Activated CD8-positive, alpha-beta memory T cell treated with anti-CD3 and anti-CD28 coated beads for 24 hours (primary cell): ENCODE measurements around the gene TRAPPC10.
A peak's percentile ranks its signal among the peaks of the same experiment; 100 is the strongest.
"Not testable (repeated sequence)": the region's sequence is repeated elsewhere in the genome, so short reads cannot be mapped to it uniquely, and the experiment has no call there.

ENCODE experiments used
- DNase-seq: peaks from one replicate; pipeline ENCODE4 v3.0.0-alpha.2; 2020

The TRAPPC10 gene

DNA sequence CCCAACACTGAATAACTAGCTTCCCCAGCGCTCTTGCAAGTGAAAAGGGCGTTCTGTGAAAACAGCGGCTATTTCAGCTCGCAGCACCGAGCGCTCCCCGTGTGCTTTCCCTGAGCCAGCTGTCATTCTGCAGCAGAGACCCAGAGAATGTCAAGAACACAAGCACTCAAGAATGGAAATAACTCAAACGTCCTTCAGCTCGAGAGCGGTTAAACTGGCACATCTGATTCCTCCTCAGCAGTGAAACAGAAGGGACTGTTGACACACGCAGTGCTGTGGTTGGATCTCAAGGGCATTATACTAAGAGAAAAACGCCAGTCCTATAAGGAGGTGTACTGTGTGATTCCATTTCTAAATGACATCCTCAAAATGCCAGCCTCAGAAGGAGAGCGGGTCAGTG is 86.9 kb downstream of the TRAPPC10 start:
- DNase-seq, result not testable (repeated sequence)

DNA sequence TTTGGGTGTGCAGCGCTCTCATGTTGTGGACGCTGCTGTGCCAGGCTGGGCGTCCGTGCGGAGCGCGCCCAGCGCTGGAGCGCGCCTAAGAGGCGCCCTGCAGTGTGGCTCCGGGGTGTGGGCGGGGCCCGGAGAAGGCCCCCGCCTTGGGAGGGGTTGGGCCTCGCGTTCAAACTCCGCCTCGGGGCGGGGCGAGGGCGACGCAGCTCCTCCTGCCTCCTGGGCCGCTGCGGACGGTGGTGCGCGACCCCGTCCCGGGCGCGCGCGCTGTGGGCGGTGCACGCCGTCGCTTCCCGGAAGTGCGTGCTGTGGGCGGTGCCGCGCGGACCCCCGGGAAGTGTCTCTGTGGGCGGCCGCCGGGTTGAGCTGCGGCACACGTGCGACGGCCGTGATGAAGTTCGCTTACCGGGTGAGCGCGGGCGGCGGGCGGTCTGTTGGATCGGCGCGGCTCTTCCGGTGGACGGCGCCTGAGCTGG is 95.0 kb downstream of the TRAPPC10 start, which contains the start of gene PWP2:
TSS of gene PWP2 (plus strand) at position 374 of the 476 bp plus-strand sequence. CDS start at position 392, 18 bp downstream.
- DNase-seq, result peak; percentile 81

DNA sequence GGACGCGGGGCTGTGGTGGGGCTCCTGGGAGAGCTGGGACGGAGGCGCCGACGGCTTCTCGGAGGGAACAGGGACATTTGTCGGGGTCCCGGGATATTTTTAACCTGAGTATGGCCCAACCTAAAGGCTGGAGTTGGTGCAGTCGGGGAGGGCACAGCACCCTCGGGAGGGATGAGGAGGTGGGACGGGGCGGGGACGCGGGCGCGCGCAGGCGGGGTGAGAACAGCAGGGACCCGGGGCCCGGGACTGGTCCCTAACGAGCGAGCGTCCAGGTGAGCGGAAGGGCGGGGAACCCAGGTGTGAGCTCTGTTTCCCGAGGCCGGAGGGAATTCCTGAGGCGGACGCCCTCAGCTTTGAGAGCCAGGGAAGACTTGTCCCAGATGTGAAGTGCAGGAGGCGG is 95.5 kb downstream of the TRAPPC10 start:
- not testable (repeated sequence) for DNase-seq

DNA sequence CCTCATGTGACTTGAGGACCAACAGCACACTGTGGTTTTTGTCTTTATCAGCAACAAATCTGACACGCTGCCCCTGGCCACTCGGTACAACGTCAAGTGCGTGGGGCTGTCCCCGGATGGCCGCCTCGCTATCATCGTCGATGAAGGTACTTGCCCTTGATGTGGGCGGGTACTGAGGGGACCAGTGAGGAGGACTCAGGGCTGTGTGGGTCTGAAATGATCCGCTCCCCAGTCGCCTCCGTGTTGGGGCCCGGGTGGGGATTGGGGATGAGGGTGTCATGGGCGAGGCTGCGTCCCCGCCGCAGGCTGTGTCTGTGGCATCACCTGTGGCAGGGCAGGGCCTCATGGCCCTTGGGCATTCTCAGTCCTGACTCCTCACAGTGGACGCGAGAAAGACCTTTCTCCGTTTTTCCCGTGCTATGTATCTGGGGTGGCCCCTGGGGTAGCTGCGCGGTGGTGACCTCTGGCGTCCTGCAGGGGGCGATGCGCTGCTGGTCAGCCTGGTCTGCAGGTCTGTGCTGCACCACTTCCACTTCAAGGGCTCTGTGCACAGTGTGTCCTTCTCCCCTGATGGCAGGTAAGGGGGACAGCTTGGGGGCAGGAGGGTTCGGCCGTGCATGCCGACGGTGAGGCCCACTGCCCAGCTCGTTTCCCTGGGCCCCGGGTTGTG is 101.7 kb downstream of the TRAPPC10 start:
- peak; percentile 54 for DNase-seq

DNA sequence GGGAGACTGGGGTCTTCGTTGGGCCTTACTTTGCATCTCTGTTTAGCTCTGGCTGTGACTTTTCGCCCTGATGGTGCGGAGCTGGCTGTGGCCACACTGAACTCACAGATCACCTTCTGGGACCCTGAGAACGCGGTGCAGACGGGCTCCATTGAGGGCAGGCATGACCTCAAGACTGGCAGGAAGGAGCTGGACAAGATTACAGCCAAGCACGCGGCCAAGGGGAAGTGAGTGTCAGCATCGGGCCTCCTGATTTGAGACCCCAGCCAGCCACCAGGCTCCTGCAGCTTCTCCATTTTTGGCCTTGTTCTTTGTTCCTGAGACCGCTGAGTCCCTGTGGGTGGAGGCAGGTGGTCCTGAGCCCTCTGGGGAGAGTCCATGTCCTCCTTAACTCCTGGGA is 110.0 kb downstream of the TRAPPC10 start:
- DNase-seq, result not testable (repeated sequence)

DNA sequence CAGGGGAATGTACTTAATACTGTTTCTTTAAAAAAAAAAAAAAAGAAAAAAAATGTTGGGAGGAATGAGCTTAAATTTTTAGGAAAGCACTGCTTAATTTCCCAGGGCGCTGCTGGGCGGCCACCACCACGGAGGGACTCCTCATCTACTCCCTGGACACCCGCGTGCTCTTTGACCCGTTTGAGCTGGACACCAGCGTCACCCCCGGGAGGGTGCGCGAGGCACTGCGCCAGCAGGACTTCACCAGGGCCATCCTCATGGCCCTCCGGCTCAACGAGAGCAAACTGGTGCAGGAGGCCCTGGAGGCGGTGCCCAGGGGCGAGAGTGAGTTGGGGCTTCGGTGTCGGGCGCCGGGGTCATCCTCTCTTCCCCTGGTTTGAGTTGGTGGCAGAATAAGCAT is 115.7 kb downstream of the TRAPPC10 start:
- not testable (repeated sequence) for DNase-seq

DNA sequence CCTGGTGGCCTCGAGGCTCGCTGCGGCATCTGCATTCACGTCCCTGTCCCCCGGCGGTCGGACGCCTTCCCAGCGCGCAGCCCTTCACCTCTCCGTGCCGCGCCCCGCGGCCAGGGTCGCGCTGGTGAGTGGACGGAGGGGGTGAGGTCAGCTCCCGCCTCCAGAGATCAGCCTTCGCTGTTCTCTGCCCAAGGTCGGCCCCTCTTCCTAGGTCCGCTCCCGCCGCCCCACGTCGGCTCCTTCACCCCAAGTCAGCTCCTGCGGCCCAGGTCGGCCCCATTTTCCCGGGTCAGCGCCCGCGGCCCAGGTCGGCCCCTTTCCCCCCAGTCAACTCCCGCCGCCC is 121.6 kb downstream of the TRAPPC10 start:
- not testable (repeated sequence) for DNase-seq

DNA sequence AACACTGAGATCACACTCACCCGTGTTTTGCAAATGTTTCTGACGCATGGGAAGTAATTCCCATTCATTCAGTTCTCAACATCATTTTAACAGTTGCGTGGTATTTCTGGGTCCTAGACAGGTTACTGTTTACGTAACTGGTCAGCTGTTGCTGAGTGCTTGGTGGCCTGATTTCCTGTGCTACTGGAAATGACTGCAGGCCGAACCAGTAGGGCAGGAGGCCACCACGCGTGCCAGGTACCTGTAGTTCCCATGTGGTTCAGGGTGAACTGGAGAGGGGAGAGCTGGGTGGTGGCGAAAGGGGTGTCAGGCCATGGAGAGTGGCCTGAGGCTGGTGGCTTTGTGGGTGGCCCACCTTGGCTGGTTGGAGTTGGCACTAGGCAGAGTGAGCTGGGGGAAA is 122.6 kb downstream of the TRAPPC10 start:
- not testable (repeated sequence) for DNase-seq

DNA sequence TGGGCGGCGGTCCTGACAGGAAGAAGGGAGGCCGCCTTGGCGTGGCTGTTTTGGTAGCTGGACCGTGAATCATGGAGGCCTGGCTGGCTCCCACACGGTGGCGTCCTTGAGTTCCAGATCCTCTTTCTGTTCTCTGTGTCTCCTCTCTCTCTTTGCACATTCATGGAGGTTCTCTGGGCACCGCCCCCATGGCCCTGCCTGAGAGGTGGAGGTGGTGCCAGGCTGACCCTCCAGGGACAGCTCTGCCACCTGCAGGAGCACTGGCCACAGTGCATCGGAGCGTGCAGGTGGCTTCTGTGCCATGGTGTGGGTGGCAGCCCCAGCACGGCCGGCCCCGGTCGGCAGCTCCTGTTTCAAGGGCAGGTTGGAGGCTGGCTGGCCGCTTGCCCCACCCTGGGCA is 125.9 kb downstream of the TRAPPC10 start:
- peak; percentile 67 for DNase-seq

DNA sequence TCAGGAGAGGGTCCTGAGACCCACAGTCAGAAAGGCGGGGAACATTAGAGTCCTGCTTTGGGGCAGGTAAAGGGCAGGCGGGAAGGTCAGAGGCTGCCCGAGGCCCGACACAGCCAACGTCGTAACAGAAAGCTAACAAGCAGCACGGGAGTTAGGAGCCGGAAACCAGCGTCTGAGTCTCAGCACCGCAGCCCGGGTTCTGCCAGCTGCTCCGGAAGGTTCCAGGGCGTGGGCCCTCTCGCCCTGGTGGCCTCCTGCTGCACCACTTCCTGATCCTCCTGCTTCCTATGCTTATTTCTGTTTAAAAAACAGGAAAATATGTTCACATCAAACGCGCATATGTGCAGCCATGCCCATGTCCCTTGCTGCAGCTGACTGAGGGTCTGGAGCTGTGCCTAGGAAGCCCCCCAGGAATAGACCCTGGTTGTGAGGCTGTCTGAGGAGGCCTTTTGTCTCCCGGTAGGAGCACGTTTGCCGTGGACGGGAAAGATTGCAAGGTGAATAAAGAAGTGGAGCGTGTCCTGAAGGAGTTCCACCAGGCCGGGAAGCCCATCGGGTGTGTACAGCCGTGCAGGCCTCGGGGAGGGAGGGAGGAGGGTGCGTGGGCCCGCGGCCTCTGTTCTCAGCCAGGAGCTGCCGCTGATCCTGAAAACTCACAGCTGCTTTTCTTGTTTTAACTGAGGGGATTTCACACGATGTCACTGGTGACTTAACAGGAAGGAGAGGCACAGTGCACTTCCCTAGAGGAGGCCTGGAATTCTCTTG is 127.9 kb downstream of the TRAPPC10 start:
- DNase-seq, result peak; percentile 11

DNA sequence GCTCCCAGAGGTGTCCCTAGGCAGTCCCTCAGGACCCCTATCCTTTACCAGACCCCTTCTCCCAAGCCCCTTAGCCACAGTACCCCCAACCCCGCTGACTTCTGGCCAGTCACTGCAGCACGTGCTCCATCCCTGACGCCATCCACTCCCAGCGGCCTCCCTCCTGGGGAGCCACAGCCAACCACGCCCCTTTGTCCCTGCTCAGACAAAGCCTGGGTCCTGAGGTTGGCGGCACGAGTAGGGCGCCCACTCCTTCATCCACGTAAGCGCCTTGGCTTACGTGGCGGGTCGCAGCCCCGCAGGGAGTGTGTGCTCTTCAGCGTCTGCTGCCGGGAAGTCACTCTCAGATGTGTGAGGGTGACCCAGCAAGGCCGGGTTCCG is 128.4 kb downstream of the TRAPPC10 start:
- not testable (repeated sequence) for DNase-seq

DNA sequence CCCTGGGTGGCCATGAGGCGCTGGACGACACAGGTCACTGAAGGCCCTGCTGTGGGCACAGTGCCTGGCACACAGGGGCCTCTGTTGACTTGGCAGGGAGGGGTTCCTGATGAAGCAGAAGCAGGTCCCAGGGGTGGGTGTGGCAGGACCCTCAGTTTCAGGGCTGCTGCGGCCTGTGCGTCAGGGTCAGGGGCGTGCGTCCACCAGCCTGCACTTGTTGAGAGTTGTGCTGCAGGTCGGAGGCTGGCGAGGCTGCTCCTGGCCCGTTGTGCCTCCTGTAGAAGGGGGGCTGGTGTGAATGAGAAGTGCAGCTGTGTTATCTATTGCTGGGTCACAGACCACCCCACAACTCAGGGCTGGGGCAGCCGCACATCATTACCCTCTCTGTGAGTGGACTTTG is 130.4 kb downstream of the TRAPPC10 start:
- DNase-seq, result peak; percentile 59

DNA sequence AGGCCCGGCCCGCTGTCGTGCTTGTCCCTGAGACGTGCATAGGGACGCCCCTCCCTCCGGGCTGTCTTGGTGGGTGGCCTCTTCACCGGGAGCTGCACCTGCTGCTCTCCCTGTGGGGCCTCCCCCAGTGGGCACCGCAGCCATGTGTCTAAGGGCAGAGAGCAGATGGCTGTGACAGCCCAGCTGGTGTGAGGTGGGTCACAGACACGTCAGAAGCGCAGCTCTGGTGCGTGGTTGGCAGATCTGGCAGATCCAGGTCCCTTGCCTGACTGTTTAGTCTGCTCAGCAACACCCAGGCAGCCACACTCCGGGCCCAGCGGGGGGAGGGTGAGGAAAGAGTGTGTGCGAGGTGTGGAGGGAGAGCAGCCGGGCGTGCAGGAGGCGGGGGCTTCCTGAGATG is 131.3 kb downstream of the TRAPPC10 start:
- DNase-seq, result peak; percentile 63

DNA sequence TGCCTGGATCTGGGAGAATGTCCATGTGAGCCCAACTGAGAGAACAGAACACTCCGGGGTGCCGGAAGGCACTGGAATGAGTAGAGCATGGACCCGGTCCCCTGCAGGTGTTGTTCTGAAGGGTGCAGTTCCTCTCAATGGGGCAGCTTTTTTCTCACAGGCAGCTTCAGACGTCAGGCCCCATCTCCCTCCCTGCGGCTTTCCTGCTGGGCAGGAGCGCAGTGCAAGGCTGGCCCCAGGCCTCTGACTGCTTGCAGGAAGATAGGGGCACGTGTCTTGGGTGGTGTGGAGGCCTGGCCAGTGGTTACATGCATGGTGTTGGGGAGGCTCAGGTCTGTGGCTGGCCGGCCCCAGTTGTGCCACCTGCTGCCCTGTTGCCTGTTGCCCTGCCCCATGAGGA is 131.9 kb downstream of the TRAPPC10 start:
- DNase-seq, result peak; percentile 59

DNA sequence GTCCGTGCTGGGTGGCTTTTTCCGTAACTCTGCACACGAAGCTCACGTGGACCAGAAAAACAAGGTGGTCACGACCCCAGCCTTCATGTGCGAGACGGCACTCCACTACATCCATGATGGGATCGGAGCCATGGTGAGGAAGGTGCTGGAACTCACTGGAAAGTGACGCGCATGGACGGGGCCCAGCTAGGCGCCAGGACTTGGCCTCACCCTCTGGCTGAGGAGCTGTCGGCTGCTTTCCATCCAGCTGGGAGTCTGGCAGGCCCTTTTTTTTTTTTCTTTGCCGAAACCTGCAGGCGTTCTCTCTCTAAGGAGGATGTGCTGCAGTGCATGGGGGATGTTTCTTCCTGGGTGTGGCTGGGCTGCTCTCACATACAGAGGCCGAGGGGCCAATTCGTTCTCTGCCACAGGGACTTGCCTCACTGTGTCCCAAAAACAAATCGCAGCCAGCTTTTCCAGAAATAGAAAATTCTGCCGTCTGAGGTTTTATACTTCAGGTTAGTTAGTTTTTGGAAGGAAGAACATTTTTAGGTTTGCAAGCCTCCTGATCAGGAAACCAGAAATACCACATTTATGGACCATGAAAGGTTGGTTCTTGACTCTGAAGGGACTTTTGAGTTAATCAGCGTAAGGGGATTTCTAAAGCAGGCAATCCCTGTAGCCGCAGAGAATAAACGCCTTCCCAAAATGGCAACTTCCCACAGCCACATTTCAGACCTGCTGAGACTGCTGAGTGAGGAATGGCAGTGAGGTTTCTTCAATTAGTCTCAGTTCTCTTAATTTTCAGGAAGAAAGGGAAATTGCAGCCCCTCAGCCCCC is 132.9 kb downstream of the TRAPPC10 start:
- peak; percentile 52 for DNase-seq

DNA sequence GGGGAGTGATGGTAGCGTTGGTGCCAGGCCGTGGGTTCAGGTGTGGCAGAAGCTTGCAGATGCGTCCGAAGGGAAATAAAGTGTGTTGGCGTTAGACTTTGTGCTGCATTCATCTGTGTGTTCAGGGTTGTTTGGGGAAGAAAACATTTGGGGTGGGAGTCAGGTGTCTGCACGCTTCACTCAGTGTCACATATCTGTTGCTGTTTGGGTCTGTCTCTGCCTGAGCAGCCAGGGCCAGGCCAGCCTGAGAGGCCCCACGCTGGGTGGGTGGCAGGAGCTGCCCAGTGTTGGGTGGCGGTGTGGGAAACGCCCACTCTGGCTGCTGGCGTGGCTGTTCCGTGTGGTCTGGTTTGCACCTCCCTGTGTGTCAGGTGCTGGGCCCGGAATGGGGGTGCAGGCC is 133.5 kb downstream of the TRAPPC10 start:
- DNase-seq, result peak; percentile 33

DNA sequence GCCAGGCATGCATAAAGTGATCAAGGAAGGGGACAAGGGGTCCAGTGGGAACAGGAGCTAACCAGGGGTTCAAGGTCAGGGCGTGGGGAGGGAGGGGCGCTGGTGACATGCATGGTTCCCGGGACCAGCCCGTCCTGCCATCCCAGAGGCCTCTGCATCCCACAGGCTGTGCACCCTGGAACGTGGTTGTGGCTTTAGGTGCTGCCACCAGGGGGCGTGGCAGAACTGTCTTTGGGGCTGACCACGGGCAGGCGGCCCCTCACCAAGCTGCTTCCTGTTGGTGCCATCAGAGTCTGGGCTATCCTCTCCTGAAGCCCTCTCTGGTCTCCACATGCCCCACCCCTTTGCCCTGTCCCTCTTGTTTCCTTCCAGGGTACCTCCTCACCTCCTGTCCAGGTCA is 135.0 kb downstream of the TRAPPC10 start:
- DNase-seq, result not testable (repeated sequence)

DNA sequence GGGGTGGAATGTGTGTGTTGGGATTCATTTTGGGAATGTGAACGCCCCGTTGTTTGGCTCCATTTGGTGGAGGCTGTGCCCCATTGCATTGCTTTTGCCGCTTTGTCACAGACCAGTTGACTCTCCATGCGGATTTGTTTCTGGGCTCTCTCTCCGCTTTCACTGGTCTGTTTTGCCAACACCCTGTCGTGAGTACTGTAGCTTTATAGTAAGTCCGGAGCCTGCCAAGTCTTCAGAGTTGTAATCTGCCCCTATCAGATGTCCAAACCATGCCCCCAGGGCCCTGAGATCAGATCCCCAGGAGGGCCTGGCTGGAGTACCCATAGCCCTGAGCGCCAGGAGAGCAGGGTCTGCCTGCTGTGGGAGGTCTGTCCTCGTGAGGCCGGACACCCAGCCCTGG is 138.1 kb downstream of the TRAPPC10 start:
- DNase-seq, result not testable (repeated sequence)

DNA sequence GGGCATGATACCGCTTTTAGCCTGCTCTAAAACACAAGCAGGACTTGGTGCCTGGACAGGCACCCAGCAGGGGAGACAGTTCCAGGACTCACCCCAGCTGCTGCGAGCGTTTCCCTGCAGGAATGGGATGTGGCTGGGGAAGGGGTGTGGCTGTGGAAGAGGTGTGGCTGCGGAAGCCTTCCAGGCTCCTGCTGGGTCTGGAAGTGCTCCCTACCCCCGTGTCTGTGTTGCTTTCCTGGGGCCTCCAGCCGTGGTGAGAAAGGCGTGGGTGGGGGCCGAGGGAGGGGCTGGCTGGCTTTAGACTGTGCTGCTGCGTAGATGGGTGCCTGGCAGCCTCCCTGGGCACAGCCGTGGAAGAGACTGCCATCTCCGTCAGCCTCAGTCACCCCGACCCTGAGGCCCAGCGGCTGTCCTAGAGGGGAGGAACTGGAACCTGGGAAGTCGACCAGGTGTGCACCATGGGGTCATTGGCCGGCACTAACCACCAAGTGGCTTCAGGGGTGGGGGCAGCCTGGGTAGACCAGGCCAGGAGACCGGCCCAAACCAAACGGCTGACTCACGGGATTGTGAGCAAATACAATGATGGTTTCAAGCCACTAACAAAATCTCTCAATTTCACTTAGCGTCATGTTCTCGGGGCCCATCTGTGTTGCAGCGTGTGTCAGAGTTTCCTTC is 141.2 kb downstream of the TRAPPC10 start:
- DNase-seq, result not testable (repeated sequence)

DNA sequence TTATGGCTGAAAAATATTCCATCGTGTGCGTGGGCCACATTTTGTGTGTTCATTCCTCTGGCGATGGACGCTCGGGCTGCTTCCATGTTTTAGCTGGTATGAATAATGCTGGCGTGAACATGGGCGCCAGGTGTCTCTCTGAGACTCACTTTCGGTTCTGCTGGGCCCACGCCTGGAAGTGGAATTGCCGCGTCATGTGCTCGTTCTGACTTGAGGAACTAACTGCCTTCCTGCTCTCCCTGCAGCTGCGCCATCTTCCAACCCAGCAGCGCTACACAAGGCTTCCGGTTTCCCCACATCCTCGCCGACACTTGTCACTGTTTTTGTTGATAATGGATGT is 141.8 kb downstream of the TRAPPC10 start:
- DNase-seq, result peak; percentile 70

DNA sequence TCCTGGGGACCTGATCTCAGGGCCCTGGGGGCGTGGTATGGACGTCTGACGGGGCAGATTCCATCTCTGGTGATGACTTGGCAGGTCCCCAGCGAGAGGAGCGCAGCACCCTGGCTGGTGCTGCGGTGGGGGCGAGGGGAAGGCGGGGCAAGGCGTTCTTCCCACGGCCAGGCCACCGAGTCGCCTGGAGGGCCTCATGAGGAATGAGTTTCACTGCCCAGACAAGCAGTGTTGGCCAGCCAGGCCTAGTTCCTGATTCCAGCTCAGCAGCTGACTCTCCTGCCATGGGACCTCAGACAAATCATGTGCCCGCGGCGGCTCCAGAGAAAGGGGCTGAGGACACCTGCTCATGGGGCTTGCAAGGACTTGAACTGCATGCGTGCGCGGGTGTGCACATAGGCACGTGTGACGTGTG is 142.7 kb downstream of the TRAPPC10 start:
- not testable (repeated sequence) for DNase-seq

DNA sequence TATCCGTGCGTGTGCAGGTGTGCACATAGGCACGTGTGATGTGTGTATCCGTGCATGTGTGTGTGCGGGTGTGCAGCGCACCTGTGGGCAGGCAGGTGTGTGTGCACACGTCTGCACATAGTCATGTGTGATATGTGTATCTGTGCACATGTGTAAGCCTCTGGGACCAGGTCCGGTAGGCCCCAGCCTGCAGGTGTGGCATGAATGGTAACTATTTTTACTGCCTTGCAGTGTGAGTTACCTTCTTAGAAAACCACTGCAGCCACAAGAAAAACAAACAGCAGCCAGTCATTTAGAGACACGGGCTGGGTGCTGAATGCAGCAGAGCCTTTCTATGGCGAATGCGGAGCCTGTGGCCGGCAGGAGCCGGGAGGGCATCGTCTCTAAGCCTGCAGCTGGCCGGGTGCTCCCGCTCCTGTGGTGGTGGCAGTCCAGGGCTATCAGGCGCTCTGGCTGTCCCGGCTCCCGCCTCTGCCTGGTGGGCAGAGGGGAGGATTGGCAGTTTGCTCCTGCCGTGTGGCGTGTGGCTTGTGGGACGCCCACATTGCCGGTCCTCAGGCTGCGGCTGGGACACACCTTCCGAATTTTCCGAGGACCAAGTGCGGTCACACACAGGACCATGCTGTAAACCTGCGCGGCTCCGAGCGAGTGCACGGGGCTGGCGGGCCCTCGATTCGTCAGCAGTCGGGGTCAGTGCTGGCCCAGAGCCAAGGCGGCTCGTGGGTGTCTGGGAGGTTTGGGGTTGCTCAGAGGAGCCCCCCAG is 143.3 kb downstream of the TRAPPC10 start:
- DNase-seq, result peak; percentile 77
